Sigmoid colon (tissue), 7 donors: Measurements from ENCODE around the gene GSG1L. TPM values are rescaled to one million over a fixed set of nuclear protein-coding genes. Genes with fewer than 3 reads are reported as not detected.

Source experiments
- DNase-seq: peaks from one replicate; pipeline ENCODE4 v3.0.0-alpha.2; 2019
- H3K27ac ChIP-seq, 4 donors: fragments of 200-600 bp; sonication (generic); one replicate each; pipeline ENCODE4 v1.5.1; 2016 to 2019; ENCODE audit warnings: mild to moderate bottlenecking in 1 of 4
- H3K27me3 ChIP-seq, 3 donors: fragments of 200-600 bp; sonication (generic); one replicate each; pipeline ENCODE4 v1.5.1; 2019; ENCODE audit warnings: mild to moderate bottlenecking in 1 of 3
- H3K36me3 ChIP-seq, 4 donors: fragments of 200-600 bp; sonication (generic); one replicate each; pipeline ENCODE4 v1.5.1; 2016 to 2019
- H3K4me1 ChIP-seq, 4 donors: fragments of 200-600 bp; sonication (generic); one replicate each; pipeline ENCODE4 v1.5.1; 2017 to 2019
- H3K4me3 ChIP-seq, 4 donors: fragments of 200-600 bp; sonication (generic); one replicate each; pipeline ENCODE4 v1.5.1; 2017 to 2019; ENCODE audit warnings: mild to moderate bottlenecking in 2 of 4, moderate library complexity in 1 of 4
- H3K9me3 ChIP-seq, 4 donors: fragments of 200-600 bp in 3 of 4; sonication (generic) in 3 of 4; one replicate each; pipeline versions ENCODE4 v1.5.1 to v1.6.1; 2013 to 2019
- CTCF ChIP-seq, 4 experiments: fragments of 450-650 bp in 3 of 4; fragments of 200-600 bp in 1 of 4; IDR thresholded peaks; one replicate each; pipeline ENCODE4 v1.5.1; 2016 to 2019; ENCODE audit warnings: antibody characterized with exemption in 4 of 4, mild to moderate bottlenecking in 3 of 4, moderate library complexity in 2 of 4
- EP300 ChIP-seq, 4 donors: sonication (generic); formaldehyde crosslinking; IDR thresholded peaks; one replicate each; pipeline ENCODE4 v1.6.1; 2017; ENCODE audit warnings: antibody characterized with exemption in 4 of 4
- POLR2A ChIP-seq, 2 donors: fragments of 450-650 bp; IDR thresholded peaks; one replicate each; pipeline ENCODE4 v1.6.1; 2016; ENCODE audit warnings: antibody characterized with exemption in 2 of 2, mild to moderate bottlenecking in 2 of 2, moderate library complexity in 2 of 2
- POLR2AphosphoS5 ChIP-seq, 4 donors: sonication (generic); formaldehyde crosslinking; IDR thresholded peaks; one replicate each; pipeline ENCODE4 v1.6.1; 2017; ENCODE audit warnings: antibody characterized with exemption in 4 of 4
- WGBS, 2 donors: extraction: QIAGEN DNeasy Blood & Tissue Kit; methylation state at CpG; one replicate each; pipeline ENCODE4 v1.1.7; 2013; 5-methylcytosine and 5-hydroxymethylcytosine counted together
- intact Hi-C: fragments of 100-400 bp; cut with DNase I; formaldehyde crosslinking; loops from one replicate; pipeline ENCODE4 v1.15.1; 2023
- polyA plus RNA-seq, 3 donors: library from polyadenylated mRNA; stranded (reverse); fragments of 200-250 nt; gene quantifications; one replicate each; pipeline ENCODE4 v1.2.3, GENCODE V29; 2013
- total RNA-seq, 4 donors: library from RNA; depleted of rRNA; stranded (reverse); fragments of >200 nt; gene quantifications; one replicate each; pipeline ENCODE4 v1.1.0, GENCODE V29; 2016
- donor health status: healthy with polysubstance abuse.
- donor health status: Bipolar disorder and iron deficiency.
- donor health status: healthy.

The GSG1L gene
- total and polyA plus RNA-seq, 7 donors = 0.25 to 0.66 (median 0.36) TPM; not detected in 2

- no peak for DNase-seq
These were observed 52.8 kb downstream of the GSG1L start for GRCh38 chr16:28010671-28011070.

DNA sequence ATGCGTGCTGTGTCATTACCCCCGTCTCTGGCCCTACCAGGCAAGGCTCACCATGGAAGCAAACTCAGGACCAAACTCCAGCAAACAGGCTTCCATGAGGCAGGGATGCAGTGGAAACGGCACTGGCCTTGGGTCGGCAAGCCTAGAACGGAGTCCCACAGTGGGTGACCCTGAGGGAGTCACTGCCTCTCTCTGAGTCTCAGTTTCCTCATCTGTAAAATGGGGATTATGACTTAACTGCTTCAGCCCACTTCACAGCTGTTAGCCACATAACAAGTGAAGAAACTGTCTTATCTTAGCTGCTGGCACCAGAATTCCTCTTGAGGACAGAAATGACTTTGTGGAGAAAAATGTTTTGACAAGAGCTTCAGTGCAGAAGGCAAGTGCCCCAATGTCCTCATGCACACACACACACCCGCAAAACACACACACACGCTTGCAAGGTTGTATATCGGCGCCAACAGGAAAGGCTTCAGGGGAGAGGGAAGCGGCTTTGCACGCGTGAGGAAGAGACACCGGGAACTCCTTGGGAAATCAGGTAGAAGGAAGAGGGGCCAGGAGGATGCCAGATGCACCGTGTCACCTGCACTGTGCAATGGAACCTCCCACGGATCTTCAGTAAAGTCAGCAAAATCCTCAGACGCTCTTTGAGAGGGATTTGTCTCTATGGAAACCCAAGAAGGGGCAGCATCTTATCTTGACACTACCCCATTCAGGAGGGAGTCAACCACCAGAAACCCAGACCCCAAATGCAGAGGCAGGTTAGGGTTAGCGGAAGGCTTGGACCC lies 53.7 kb downstream of the GSG1L start:
- H3K27ac ChIP-seq = no peak overlapping the region
- no peaks in the 10 kb centered on the region for H3K9me3 ChIP-seq
- TF ChIP-seq POLR2A (IDR thresholded peaks at IDR 0.05) = no peak
- TF ChIP-seq EP300 (IDR thresholded peaks at IDR 0.05) = no peak
- TF ChIP-seq POLR2AphosphoS5 (IDR thresholded peaks at IDR 0.05) = no peak
- TF ChIP-seq CTCF (IDR thresholded peaks at IDR 0.05) = no peak
- WGBS, 2 donors = 63 to 74% methylated on average over 17 of the region's 17 CpGs
- H3K4me3 ChIP-seq = no peak overlapping the region
- intact Hi-C loops = no loop called here
- DNase-seq = no peak
- no peaks in the 10 kb centered on the region for H3K4me1 ChIP-seq
- no peaks in the 10 kb centered on the region for H3K36me3 ChIP-seq
- H3K27me3 ChIP-seq = no peaks in the 10 kb centered on the region

More at GRCh38 chr16:28010671-28011070, 52.8 kb downstream of the GSG1L start:
- no peak overlapping the region for H3K27ac ChIP-seq
- no peaks in the 10 kb centered on the region for H3K9me3 ChIP-seq
- TF ChIP-seq EP300 (IDR thresholded peaks at IDR 0.05) (no peak), CTCF (IDR thresholded peaks at IDR 0.05) (no peak), POLR2AphosphoS5 (IDR thresholded peaks at IDR 0.05) (no peak), POLR2A (IDR thresholded peaks at IDR 0.05) (no peak)
- no peaks in the 10 kb centered on the region for H3K4me1 ChIP-seq
- H3K4me3 ChIP-seq = no peak overlapping the region
- WGBS, 2 donors = 55 to 68% methylated on average over 9 of the region's 9 CpGs
- H3K36me3 ChIP-seq = no peaks in the 10 kb centered on the region
- intact Hi-C loops = no loop called here
- peaks cover 0 to 1% (median 0%) of the 10 kb centered on the region in 3 donors for H3K27me3 ChIP-seq

DNA sequence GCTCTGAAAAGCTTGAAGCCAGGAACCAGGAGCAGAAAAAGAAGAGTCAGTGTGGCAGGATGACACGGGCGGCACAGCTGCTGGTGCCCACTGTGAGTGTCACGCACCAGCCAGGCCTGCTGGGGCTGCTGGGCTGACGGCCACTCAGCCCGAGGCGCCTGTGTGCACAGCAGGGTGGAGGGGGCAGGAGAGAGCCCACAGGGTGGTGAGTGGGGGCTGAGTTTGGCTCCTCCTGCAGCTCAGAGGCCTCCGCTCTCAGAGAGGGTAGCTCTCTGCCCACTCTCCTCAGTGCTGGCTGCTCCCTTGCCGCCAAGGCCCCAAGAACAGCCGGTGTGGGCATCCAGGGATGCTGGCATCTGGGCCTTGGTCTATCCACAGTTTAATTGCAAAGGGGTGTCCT lies 59.6 kb downstream of the GSG1L start:
- TF ChIP-seq POLR2AphosphoS5 (IDR thresholded peaks at IDR 0.05) (no peak), CTCF (IDR thresholded peaks at IDR 0.05) (no peak), POLR2A (IDR thresholded peaks at IDR 0.05) (no peak), EP300 (IDR thresholded peaks at IDR 0.05) (no peak)
- no peaks in the 10 kb centered on the region for H3K9me3 ChIP-seq
- H3K4me1 ChIP-seq = no peaks in the 10 kb centered on the region
- intact Hi-C loops = no loop called here
- H3K36me3 ChIP-seq = no peaks in the 10 kb centered on the region
- no peak overlapping the region for H3K4me3 ChIP-seq
- no peaks in the 10 kb centered on the region for H3K27me3 ChIP-seq
- no peak overlapping the region for H3K27ac ChIP-seq
- no peak for DNase-seq
- WGBS, 2 donors = 80 to 82% methylated on average over 9 of the region's 9 CpGs

DNA sequence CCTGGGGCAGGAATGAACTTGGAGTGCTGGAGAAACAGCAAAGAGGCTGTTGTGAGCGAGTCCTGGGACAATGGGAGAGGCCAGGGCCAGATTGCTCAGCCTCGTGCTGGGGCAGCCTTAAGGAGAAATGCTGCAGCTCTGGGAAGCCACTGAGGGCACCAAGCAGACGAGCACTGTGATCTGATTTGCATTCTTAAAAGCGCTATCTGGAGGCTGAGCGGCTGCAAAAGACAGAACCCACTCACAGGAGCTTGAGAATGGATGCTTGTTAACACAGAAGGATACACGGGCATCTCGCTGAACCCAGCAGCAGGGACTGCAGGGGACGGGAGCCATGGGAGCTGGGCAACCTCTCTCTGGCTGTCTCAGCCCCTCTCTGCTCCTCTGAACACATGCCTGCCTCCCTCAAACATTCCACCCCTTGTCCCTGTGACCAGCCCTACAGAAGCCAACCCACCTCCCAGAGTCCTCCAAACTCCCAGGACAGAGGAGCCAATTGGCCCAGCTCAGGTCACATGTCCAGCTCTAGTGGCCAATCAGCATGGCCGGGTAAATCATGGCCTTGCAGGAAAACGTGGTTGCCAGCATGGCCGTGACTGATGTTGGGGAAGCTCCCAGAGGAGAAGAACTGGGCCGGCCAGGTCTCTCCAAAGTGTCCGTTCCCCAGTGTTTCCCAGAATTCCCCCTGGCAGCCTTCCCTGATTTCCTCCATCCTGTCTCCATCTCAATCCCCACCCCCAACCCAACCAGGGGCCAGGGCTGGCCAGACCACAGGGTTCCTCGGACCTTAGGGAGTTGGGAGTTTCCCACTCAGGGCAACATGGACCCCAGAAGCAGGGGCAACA lies 60.3 kb downstream of the GSG1L start:
- 75 to 79% methylated on average over 14 of the region's 14 CpGs for WGBS, 2 donors
- Histone ChIP-seq H3K4me3 (no peak overlapping the region), H3K27me3 (no peaks in the 10 kb centered on the region), H3K27ac (no peak overlapping the region), H3K9me3 (no peaks in the 10 kb centered on the region), H3K4me1 (no peaks in the 10 kb centered on the region), H3K36me3 (no peaks in the 10 kb centered on the region)
- TF ChIP-seq POLR2AphosphoS5 (IDR thresholded peaks at IDR 0.05) (no peak), POLR2A (IDR thresholded peaks at IDR 0.05) (no peak), EP300 (IDR thresholded peaks at IDR 0.05) (no peak), CTCF (IDR thresholded peaks at IDR 0.05) (no peak)
- intact Hi-C loops = no loop called here
- no peak for DNase-seq
